Mammary epithelial cell (primary cell): ENCODE data around the gene TLE7.

ENCODE experiments used
- CTCF ChIP-seq, 2 donors: IDR thresholded peaks in 1 of 2; conservative IDR thresholded peaks in 1 of 2; 2 replicates each; pipeline ENCODE4 v1.5.1; 2011 to 2012; ENCODE audit warnings: inconsistent platforms in 2 of 2, low read length in 2 of 2, mild to moderate bottlenecking in 2 of 2, control low read depth in 1 of 2, low read depth in 1 of 2; ENCODE audit not compliant: insufficient read depth in 1 of 2; ENCODE audit errors: extremely low read depth in 1 of 2
- EZH2 ChIP-seq: IDR thresholded peaks from 2 replicates; pipeline ENCODE4 v1.6.1; 2012; ENCODE audit warnings: low read length, inconsistent platforms, borderline replicate concordance

- TF ChIP-seq CTCF (conservative IDR thresholded peaks at IDR 0.05 in 1 of 2, IDR thresholded peaks at IDR 0.05 in 1 of 2; ENCODE audit: extremely low read depth in 1 of 2, insufficient read depth in 1 of 2, low read depth in 1 of 2, low read length in 2 of 2), result no peak
- no peak for TF ChIP-seq EZH2
Observed at GRCh38 chr16:71449020-71449419, 7.2 kb upstream of the TLE7 start.
